Endometrial microvascular endothelial cells (primary cell): ENCODE data around the gene STIM2. TPM values are rescaled to one million over a fixed set of nuclear protein-coding genes. Genes with fewer than 3 reads are reported as not detected.

Experiments used
- in situ Hi-C: cut with HindIII; loops from 2 replicates; pipeline ENCODE4 v1.10.0; 2017; ENCODE audit warnings: low sequenced_read_pairs, low pct_unique_long_range_greater_than_20kb; ENCODE audit errors: inconsistent ontology term
- total RNA-seq: library from RNA; depleted of rRNA; stranded (reverse); fragments of >200 nt; gene quantifications from one replicate; pipeline ENCODE4 v1.2.3, GENCODE V29; 2015; ENCODE audit errors: inconsistent ontology term

Gene STIM2
- total RNA-seq, 1 donor from 2014 or later, result 12.4 TPM

DNA sequence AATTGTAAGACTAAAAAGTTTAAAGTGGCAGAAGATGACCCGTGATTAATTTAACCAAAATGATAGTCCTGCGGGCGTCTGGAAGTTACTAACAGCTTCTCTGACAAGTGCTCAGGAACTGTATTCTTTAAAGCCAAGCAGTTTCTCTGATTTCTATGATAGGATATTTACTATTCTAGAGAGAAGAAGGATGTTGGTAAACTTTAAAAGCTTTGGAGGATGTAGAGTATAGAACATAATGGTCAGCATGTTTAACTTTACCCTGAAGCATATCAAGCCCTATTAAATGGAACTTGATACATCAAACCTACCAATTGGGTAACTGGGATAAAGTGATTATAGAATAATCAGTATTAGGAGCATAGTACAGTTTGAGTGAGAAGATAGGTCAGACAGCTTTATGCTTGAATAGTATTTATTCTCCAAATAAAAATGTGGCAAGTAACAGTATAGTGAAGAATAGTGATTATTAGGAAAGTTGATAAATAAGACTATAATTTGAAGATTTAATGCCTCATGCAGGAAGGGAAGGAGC lies 1.8 kb downstream of the STIM2 start:
- in situ Hi-C loops, result no loop called here

- in situ Hi-C loops, result no loop called here
Observed at GRCh38 chr4:26863512-26863911, 2.9 kb downstream of the STIM2 start.

DNA sequence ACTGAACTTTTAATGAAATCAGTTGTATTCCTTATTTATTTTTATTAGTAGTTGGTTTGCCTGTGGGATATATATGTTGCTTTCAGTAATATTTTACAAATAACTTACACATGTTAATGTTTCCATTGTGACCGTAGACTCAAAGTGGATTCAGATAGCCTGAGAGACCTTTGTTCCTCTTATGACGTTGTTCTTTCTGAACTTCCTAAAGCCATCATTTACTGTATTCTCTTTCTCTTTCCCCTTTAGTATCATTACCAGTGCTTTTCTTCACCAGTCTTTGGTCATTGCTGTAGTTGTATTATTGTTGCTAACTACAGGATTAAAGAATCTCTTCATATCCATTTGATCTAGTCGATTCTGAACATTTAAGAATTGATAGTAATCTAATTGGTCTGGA lies 4.3 kb downstream of the STIM2 start:
- in situ Hi-C loops, result no loop called here

DNA sequence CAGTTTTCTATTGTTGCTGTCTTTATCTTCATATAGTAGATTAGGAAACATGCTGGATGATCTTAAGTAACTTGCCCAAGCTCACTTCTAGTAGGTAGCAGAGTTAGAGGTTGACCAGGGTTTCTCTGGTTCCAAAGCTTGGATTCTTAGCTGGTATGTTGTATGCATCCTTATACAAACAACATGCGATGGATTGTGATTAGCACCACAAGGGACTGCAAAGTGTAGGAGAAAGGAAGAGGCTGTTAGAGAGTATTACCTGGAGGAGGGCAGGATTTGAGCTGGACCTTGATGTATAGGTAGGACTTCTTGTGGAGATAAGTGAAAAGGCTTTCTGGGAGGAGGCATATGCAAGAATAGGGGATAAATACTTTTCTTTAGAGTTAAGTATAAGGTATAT lies 5.6 kb downstream of the STIM2 start:
- in situ Hi-C loops, result no loop called here

- in situ Hi-C loops, result no loop called here
Observed at GRCh38 chr4:26866781-26867180, 6.1 kb downstream of the STIM2 start.

DNA sequence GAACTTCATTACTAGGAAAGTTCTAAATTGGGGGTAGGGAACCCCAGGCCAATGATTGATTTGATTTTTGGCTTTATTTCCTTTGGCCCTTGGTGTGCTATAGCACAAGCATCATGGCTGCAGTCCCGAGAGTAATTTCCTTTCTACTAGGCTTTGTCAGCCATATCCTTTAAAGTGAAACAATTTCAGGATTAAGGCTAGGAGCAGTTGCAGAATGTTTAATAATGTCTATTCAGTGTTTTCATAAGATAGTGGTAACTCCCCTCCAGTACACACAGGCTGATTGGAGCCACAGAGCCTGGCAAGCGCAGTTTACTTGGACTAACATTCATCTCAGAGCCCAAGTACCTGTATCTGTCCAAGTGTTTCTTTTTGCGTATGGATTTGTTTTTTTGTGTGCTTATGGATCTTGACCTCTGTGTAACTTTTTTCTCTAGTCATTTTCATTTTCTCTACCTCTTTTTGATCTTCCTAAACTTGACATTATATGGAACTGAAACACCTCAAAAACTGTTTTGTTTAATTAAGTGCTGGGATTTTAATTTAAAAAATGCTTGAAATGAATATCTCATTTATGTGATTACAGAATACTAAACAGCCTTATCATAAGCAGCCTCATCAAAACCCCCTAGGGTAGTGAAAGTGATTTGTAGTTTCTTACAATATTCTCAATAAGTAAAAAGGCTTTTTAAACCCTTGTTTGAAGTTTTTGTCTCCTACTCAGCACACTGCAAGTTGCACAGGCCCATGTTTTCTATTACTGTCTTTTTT lies 7.5 kb downstream of the STIM2 start:
- in situ Hi-C loops, result no loop called here

DNA sequence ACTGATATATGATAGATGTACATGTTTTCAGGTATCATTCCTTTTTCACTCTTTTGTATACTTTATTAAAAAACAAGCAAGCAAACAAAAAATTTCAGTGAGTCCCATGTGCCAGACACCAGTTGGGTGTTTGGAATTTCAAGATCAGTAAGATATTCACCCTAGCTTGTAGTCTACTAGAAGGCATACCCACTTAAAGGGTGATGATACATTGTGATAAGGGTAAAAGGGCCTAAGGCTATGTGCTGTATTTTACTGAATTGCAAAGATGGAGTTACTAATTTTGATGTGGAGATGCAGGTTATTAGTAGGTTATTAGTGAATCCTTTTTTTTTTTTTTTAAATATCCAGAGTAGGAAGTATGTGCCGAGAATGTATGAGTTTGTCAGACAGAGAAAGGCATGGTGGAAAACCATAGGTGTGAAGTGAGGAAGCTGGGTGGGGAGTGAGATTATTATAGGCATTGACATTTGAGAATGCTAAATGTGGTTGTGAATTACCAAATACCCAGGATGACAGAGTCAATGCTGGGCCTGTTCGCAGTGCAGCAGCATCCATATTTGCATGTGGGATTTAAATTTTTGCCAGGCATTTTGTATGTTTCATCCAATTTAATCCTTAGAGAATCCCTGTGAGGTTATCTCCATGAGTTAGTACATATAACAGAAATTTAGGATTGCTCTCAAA lies 10.1 kb downstream of the STIM2 start:
- in situ Hi-C loops, result no loop called here

- in situ Hi-C loops, result no loop called here
Observed at GRCh38 chr4:26871611-26872010, 11.0 kb downstream of the STIM2 start.

GRCh38 chr4:26873391-26874026 lies 12.9 kb downstream of the STIM2 start:
- in situ Hi-C loops, result no loop called here

- in situ Hi-C loops, result no loop called here
Observed at GRCh38 chr4:26874110-26874509, 13.5 kb downstream of the STIM2 start.

DNA sequence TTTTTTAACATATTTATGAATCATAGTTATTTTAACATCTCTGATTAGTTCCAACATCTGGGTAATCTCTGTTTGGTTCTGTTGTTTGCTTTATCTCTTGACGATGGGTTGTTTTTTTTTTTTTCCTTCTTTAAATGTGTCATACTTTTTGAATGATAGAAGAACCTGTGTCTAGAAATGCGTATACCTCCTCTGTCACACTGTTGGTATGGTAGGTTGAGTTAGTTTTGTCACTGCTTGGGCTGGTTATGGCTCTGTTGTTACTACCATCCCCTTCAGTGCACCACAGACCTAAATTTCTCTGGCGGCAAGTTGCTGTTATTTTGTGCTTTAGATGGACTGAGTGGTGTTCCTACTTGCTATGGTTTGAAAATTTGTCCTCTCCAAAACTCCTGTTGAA lies 16.8 kb downstream of the STIM2 start:
- in situ Hi-C loops, result no loop called here

DNA sequence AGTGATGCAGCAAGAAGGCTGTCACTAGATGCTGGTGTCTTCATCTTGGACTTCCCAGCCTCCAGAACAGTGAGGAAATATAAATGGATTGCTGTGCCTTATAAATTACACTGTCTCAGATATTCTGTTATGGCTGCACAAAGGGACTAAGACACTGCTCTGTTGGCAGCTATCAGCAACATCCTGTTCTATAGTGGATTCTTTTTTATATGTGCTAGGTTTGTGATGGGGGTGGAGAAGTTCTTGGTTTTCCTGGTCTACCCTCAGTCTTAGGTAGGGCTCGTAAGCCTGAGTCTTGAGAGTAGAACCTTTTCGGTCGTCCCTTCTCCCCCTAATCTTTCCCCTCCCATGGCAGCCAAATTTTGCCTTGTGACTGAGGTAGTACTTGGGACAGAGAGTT lies 17.3 kb downstream of the STIM2 start:
- in situ Hi-C loops, result no loop called here

GRCh38 chr4:26878794-26879391 lies 18.3 kb downstream of the STIM2 start:
- in situ Hi-C loops, result no loop called here

- in situ Hi-C loops, result no loop called here
Observed at GRCh38 chr4:26879805-26880204, 19.2 kb downstream of the STIM2 start.

- in situ Hi-C loops, result no loop called here
Observed at GRCh38 chr4:26884026-26884425, 23.4 kb downstream of the STIM2 start.

DNA sequence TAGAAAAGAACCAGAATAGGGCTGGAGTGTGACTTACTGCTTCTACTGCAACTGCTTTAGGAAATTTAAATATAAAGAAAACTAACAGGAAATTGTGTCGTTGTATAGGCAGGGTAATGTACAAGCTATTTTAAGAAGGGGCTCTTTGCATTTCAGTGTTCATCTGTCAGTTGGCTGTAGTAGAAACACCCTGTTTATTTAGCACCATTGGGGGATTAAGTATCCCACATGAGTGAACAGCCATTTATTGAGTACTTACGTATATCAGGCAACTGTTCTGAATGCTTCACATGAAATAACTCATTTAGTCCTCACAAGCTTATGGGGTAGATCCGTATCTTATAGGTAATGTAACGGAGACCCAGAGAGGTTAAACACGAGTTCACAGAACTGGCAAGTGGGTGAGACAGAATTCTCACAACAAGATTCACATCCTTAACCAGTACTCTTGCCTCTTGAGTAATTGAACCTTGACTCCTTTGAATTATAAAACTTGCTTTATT lies 23.9 kb downstream of the STIM2 start:
- in situ Hi-C loops, result no loop called here

- in situ Hi-C loops, result no loop called here
Observed at GRCh38 chr4:26885912-26886274, 25.3 kb downstream of the STIM2 start.

DNA sequence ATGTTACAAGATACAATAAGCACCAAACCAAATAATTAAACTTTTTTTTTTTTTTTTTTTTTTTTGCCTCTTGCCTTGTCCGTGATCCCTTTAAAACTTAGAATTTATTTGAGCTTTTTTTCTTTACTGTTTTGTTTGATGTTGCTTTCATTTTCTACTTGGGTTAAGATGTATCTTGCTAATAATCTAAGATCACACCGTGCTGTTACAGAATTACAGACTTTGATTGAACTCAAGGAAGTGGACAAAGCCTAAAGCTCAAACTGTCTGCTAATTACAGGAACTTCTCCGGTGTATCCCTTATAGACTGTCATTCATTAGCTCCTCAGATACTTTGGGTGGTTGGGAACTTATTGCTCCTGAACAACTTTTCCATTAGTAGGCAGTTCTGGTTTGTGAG lies 26.5 kb downstream of the STIM2 start:
- in situ Hi-C loops, result no loop called here

DNA sequence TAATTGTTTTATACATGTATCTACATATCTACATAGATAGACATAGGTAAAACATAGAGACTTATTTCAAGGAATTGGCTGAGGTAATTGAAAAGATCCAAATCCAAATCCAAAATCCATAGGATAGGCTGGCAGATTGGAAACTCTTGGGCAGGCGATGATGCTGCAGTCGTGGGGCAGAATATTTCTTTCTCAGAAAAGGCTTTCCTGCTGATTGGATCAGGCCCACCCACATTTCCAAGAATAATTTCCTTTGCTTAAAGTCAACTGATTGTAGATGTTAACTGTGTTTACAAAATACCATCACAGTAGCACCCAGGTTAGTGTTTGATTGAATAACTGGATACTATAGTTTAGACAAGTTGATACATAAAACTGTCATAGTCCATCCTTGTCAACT lies 27.2 kb downstream of the STIM2 start:
- in situ Hi-C loops, result no loop called here
